ENCODE results near the gene SNX22. TPM values are rescaled to one million over a fixed set of nuclear protein-coding genes. Genes with fewer than 3 reads are reported as not detected.

SNX22 gene
- total and polyA plus RNA-seq, 9 of the 15 experiments (the other 6 are each of a cell fraction or from before 2014, with no cell fraction given), result 0.91 to 3.0 (median 2.0) TPM

GRCh38 chr15:64146885-64147681, 4.4 kb upstream of the SNX22 start (continued):
- TF ChIP-seq ZNF282 (CRISPR knock-in tag; IDR thresholded peaks at IDR 0.05) (no peak), ZFP1 (CRISPR knock-in tag; IDR thresholded peaks at IDR 0.05) (no peak), MGA (IDR thresholded peaks at IDR 0.05) (no peak), DPF2 (IDR thresholded peaks at IDR 0.05) (peak; percentile 91), ZNF436 (CRISPR knock-in tag; IDR thresholded peaks at IDR 0.05) (no peak), RB1 (IDR thresholded peaks at IDR 0.05; ENCODE audit: low read depth) (0 out of 2 replicates have a peak, but pooled peaks have one; percentile 20), MAFF (IDR thresholded peaks at IDR 0.05; ENCODE audit: low read length) (no peak), NCOA4 (IDR thresholded peaks at IDR 0.05; ENCODE audit: partially characterized antibody) (no peak), ZNF140 (CRISPR knock-in tag; IDR thresholded peaks at IDR 0.05) (no peak), GATA2 (CRISPR knock-in tag; IDR thresholded peaks at IDR 0.05) (peak; percentile 67)
- TF ChIP-seq, protein P1, sequence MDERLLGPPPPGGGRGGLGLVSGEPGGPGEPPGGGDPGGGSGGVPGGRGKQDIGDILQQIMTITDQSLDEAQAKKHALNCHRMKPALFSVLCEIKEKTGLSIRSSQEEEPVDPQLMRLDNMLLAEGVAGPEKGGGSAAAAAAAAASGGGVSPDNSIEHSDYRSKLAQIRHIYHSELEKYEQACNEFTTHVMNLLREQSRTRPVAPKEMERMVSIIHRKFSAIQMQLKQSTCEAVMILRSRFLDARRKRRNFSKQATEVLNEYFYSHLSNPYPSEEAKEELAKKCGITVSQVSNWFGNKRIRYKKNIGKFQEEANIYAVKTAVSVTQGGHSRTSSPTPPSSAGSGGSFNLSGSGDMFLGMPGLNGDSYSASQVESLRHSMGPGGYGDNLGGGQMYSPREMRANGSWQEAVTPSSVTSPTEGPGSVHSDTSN (CRISPR knock-in tag; IDR thresholded peaks at IDR 0.05; ENCODE audit: low read depth), result no peak
- TF ChIP-seq, protein P1 (tag; conservative IDR thresholded peaks at IDR 0.05; ENCODE audit: low read depth), result 0 out of 2 replicates have a peak, but pooled peaks have one; percentile 17
- TF ChIP-seq, protein P2, sequence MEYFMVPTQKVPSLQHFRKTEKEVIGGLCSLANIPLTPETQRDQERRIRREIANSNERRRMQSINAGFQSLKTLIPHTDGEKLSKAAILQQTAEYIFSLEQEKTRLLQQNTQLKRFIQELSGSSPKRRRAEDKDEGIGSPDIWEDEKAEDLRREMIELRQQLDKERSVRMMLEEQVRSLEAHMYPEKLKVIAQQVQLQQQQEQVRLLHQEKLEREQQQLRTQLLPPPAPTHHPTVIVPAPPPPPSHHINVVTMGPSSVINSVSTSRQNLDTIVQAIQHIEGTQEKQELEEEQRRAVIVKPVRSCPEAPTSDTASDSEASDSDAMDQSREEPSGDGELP (CRISPR knock-in tag; IDR thresholded peaks at IDR 0.05; ENCODE audit: borderline replicate concordance), result 0 out of 2 replicates have a peak, but pooled peaks have one; percentile 16

All from K562 (cell line).